H9 (cell line): ENCODE measurements around the gene ITGB2. TPM values are rescaled to one million over a fixed set of nuclear protein-coding genes. Genes with fewer than 3 reads are reported as not detected.

Experiments
- DNase-seq: peaks from one replicate; pipeline ENCODE4 v3.0.0-alpha.2; 2017
- H2AFZ ChIP-seq: one replicate; pipeline ENCODE4 v1.6.1; 2013; ENCODE audit warnings: mild to moderate bottlenecking, low read length, control low read depth, moderate library complexity
- H2AK5ac ChIP-seq: 2 replicates; pipeline ENCODE4 v1.6.1; 2013; ENCODE audit warnings: low read length, control low read depth, mixed read lengths; ENCODE audit not compliant: insufficient read length
- H2BK120ac ChIP-seq: one replicate; pipeline ENCODE4 v1.6.1; 2013; ENCODE audit warnings: low read depth, mild to moderate bottlenecking, low read length, control low read depth, inconsistent platforms; ENCODE audit not compliant: poor library complexity, severe bottlenecking
- H2BK12ac ChIP-seq: 2 replicates; pipeline ENCODE4 v1.6.1; 2013; ENCODE audit warnings: low read length, control low read depth, mixed read lengths, low read depth; ENCODE audit not compliant: insufficient read length
- H2BK15ac ChIP-seq: 2 replicates; pipeline ENCODE4 v1.6.1; 2013; ENCODE audit warnings: low read depth, low read length, control low read depth
- H2BK20ac ChIP-seq: one replicate; pipeline ENCODE4 v1.6.1; 2013; ENCODE audit warnings: low read depth, mild to moderate bottlenecking, low read length, control low read depth, inconsistent platforms; ENCODE audit not compliant: poor library complexity, severe bottlenecking
- H2BK5ac ChIP-seq: 2 replicates; pipeline ENCODE4 v1.6.1; 2013; ENCODE audit warnings: low read length, control low read depth, mixed read lengths; ENCODE audit not compliant: insufficient read length
- H3K14ac ChIP-seq: 2 replicates; pipeline ENCODE4 v1.6.1; 2013; ENCODE audit warnings: low read length, control low read depth; ENCODE audit not compliant: insufficient read depth
- H3K18ac ChIP-seq: 2 replicates; pipeline ENCODE4 v1.6.1; 2013; ENCODE audit warnings: low read depth, mild to moderate bottlenecking, mixed read lengths, low read length, control low read depth; ENCODE audit not compliant: insufficient read length
- H3K23ac ChIP-seq: 2 replicates; pipeline ENCODE4 v1.6.1; 2013; ENCODE audit warnings: low read length, control low read depth, mixed read lengths, low read depth; ENCODE audit not compliant: insufficient read length
- H3K23me2 ChIP-seq: 2 replicates; pipeline ENCODE4 v1.6.1; 2013; ENCODE audit warnings: low read depth, mild to moderate bottlenecking, mixed read lengths, low read length, control low read depth; ENCODE audit not compliant: insufficient read length, poor library complexity, severe bottlenecking
- H3K27ac ChIP-seq: 2 replicates; pipeline ENCODE4 v1.5.1; 2013; ENCODE audit warnings: low read length, control low read depth, mixed read lengths, low read depth; ENCODE audit not compliant: insufficient read length
- H3K27me3 ChIP-seq: 2 replicates; pipeline ENCODE4 v1.6.1; 2013; ENCODE audit warnings: low read length, control low read depth, inconsistent platforms; ENCODE audit not compliant: insufficient read depth
- H3K4ac ChIP-seq: 2 replicates; pipeline ENCODE4 v1.6.1; 2013; ENCODE audit warnings: low read depth, mild to moderate bottlenecking, control low read depth, inconsistent platforms, low read length, moderate library complexity
- H3K4me1 ChIP-seq: 2 replicates; pipeline ENCODE4 v1.6.1; 2013; ENCODE audit warnings: low read length, control low read depth, inconsistent platforms; ENCODE audit not compliant: insufficient read depth
- H3K4me2 ChIP-seq: 2 replicates; pipeline ENCODE4 v1.6.1; 2013; ENCODE audit warnings: low read length, control low read depth, mixed read lengths; ENCODE audit not compliant: insufficient read length, insufficient read depth
- H3K56ac ChIP-seq: 2 replicates; pipeline ENCODE4 v1.6.1; 2013; ENCODE audit warnings: low read depth, mild to moderate bottlenecking, mixed read lengths, low read length, control low read depth; ENCODE audit not compliant: insufficient read length
- H3K79me1 ChIP-seq: 2 replicates; pipeline ENCODE4 v1.6.1; 2013; ENCODE audit warnings: low read depth, mild to moderate bottlenecking, moderate library complexity, low read length, control low read depth, inconsistent platforms; ENCODE audit not compliant: insufficient read depth, poor library complexity, severe bottlenecking
- H3K79me2 ChIP-seq: 2 replicates; pipeline ENCODE4 v1.6.1; 2013; ENCODE audit warnings: low read length, control low read depth, inconsistent platforms; ENCODE audit not compliant: insufficient read depth
- H3K9ac ChIP-seq: 2 replicates; pipeline ENCODE4 v1.6.1; 2013; ENCODE audit warnings: low read length, control low read depth, mixed read lengths; ENCODE audit not compliant: insufficient read length; ENCODE audit errors: extremely low read depth
- H3K9me3 ChIP-seq: one replicate; pipeline ENCODE4 v1.6.1; 2013; ENCODE audit warnings: low read depth, low read length, inconsistent platforms; ENCODE audit not compliant: control insufficient read depth
- H3T11ph ChIP-seq: one replicate; pipeline ENCODE4 v1.6.1; 2013; ENCODE audit warnings: mild to moderate bottlenecking, low read length, control low read depth, inconsistent platforms
- H4K20me1 ChIP-seq: one replicate; pipeline ENCODE4 v1.6.1; 2013; ENCODE audit not compliant: control insufficient read depth, insufficient read length, insufficient read depth
- H4K5ac ChIP-seq: 2 replicates; pipeline ENCODE4 v1.6.1; 2013; ENCODE audit warnings: low read depth, mild to moderate bottlenecking, mixed read lengths, low read length, control low read depth; ENCODE audit not compliant: insufficient read length
- H4K8ac ChIP-seq: replicated peaks from 2 replicates; pipeline ENCODE4 v1.6.1; 2013; ENCODE audit warnings: low read length, control low read depth, mixed read lengths, low read depth; ENCODE audit not compliant: insufficient read length
- H4K91ac ChIP-seq: 2 replicates; pipeline ENCODE4 v1.6.1; 2013; ENCODE audit warnings: low read depth, mild to moderate bottlenecking, moderate library complexity, mixed read lengths, low read length, control low read depth; ENCODE audit not compliant: insufficient read length
- H3K27ac Mint-ChIP-seq, 3 experiments: 2 replicates in 2 of 3; 3 replicates in 1 of 3; pipeline ENCODE4 v1.8.0; 2020 to 2021; ENCODE audit warnings: mixed read lengths in 3 of 3, mild to moderate bottlenecking in 1 of 3, moderate library complexity in 1 of 3
- H3K27me3 Mint-ChIP-seq: 2 replicates; pipeline ENCODE4 v1.8.0; 2021; ENCODE audit warnings: low read depth, mild to moderate bottlenecking, moderate library complexity, mixed read lengths
- H3K36me3 Mint-ChIP-seq, 3 experiments: 2 replicates in 2 of 3; 3 replicates in 1 of 3; pipeline ENCODE4 v1.8.0; 2020 to 2021; ENCODE audit warnings: low read depth in 3 of 3, mixed read lengths in 3 of 3; ENCODE audit not compliant: insufficient read depth in 1 of 3
- H3K4me1 Mint-ChIP-seq, 2 experiments: 2 replicates each; pipeline ENCODE4 v1.8.0; 2020; ENCODE audit warnings: mixed read lengths in 2 of 2
- H3K4me3 Mint-ChIP-seq, 2 experiments: 2 replicates in 1 of 2; 3 replicates in 1 of 2; pipeline ENCODE4 v1.8.0; 2020 to 2021; ENCODE audit warnings: mild to moderate bottlenecking in 2 of 2, mixed read lengths in 2 of 2, moderate library complexity in 1 of 2
- H3K9me3 Mint-ChIP-seq, 2 experiments: 2 replicates in 1 of 2; 3 replicates in 1 of 2; pipeline ENCODE4 v1.8.0; 2020; ENCODE audit warnings: mild to moderate bottlenecking in 2 of 2, mixed read lengths in 2 of 2, moderate library complexity in 1 of 2
- WGBS: extraction: QIAGEN DNeasy Blood & Tissue Kit; methylation state at CpG from one replicate; pipeline ENCODE4 v1.1.7; 2013; ENCODE audit warnings: missing lambda C conversion rate, low lambda C conversion rate, mixed read lengths; ENCODE audit not compliant: insufficient read length; ENCODE audit errors: extremely low coverage; 5-methylcytosine and 5-hydroxymethylcytosine counted together
- total RNA-seq: library from RNA; stranded (reverse); gene quantifications from 2 replicates; pipeline ENCODE4 v1.2.1, GENCODE V29; 2021
- TF ChIP-seq, protein P1 (sequence below): fragments of 200-600 bp; sonication (generic); conservative IDR thresholded peaks from 3 replicates; pipeline ENCODE4 v1.8.0; 2021; ENCODE audit warnings: antibody characterized with exemption, mild to moderate bottlenecking

The ITGB2 gene
- total RNA-seq, 1 experiment from 2014 or later, result 1.1 TPM

DNA sequence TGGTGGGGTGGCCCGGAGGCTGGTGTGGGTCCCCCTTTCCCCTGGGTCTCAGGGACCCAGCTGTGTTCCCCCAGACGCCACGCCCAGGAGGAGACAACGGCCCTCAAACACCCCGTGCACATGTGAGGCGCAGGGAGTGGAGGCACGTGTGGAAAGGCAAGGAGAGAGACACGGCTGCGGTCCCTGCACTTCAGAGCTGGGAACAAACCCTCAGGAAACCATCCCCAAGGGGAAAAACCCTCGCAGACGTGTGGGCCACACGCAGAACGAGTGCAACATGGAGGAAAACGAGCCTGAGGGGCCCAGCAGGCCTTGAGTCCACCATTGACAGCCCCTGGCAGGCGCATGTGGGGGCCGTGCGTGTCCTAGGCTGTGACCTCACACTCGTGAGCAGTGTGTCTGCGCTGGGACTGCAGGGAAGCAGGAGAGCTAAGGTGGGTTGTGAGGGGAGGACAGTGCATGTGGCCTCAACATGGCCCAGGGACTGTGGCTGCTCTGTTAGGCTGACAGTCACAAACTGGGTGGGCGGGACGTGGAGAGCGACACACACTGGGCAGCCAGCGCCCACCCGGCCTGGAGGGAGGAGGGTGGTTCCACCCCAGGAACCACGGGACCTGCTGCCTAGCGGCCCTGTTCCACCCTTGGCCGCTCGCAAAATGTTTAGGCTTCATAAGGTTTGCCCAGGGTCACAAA lies 20.0 kb downstream of the ITGB2 start:
- TF ChIP-seq, protein P1, sequence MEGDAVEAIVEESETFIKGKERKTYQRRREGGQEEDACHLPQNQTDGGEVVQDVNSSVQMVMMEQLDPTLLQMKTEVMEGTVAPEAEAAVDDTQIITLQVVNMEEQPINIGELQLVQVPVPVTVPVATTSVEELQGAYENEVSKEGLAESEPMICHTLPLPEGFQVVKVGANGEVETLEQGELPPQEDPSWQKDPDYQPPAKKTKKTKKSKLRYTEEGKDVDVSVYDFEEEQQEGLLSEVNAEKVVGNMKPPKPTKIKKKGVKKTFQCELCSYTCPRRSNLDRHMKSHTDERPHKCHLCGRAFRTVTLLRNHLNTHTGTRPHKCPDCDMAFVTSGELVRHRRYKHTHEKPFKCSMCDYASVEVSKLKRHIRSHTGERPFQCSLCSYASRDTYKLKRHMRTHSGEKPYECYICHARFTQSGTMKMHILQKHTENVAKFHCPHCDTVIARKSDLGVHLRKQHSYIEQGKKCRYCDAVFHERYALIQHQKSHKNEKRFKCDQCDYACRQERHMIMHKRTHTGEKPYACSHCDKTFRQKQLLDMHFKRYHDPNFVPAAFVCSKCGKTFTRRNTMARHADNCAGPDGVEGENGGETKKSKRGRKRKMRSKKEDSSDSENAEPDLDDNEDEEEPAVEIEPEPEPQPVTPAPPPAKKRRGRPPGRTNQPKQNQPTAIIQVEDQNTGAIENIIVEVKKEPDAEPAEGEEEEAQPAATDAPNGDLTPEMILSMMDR, result no peak
- no peak overlapping the region for H3K27ac Mint-ChIP-seq
- no peak overlapping the region for H2BK12ac ChIP-seq
- no peak overlapping the region for H2AK5ac ChIP-seq
- H4K8ac ChIP-seq, result no peak overlapping the region
- no peaks in the 10 kb centered on the region for H3K9me3 ChIP-seq
- no peak overlapping the region for H3K9ac ChIP-seq
- H4K91ac ChIP-seq, result no peak overlapping the region
- no peaks in the 10 kb centered on the region; the same call in 1 of the 2 replicates for H3K4me1 ChIP-seq
- no peak overlapping the region for H3K18ac ChIP-seq
- H3K79me1 ChIP-seq, result no peaks in the 10 kb centered on the region
- H3K27ac ChIP-seq, result no peak overlapping the region
- peaks cover 6% of the 10 kb centered on the region for H4K20me1 ChIP-seq
- no peak overlapping the region for H3K4me3 Mint-ChIP-seq
- H3K27me3 Mint-ChIP-seq, result peaks cover 3% of the 10 kb centered on the region
- no CpG with 5 or more reads among the region's 28 CpGs for WGBS
- no peak overlapping the region for H4K5ac ChIP-seq
- H2BK120ac ChIP-seq, result no peak overlapping the region
- no peak overlapping the region for H3T11ph ChIP-seq
- no peak overlapping the region for H3K4me2 ChIP-seq
- H3K27me3 ChIP-seq, result no peaks in the 10 kb centered on the region
- peaks cover 10 to 13% of the 10 kb centered on the region in 2 experiments for H3K4me1 Mint-ChIP-seq
- H3K14ac ChIP-seq, result no peak overlapping the region
- H3K9me3 Mint-ChIP-seq, result no peaks in the 10 kb centered on the region; a peak in 3 of 5 replicates
- no peak overlapping the region for H2AFZ ChIP-seq
- no peaks in the 10 kb centered on the region for H3K23me2 ChIP-seq
- H3K36me3 Mint-ChIP-seq, result no peaks in the 10 kb centered on the region
- DNase-seq, result no peak
- no peak overlapping the region for H2BK20ac ChIP-seq
- no peak overlapping the region for H3K23ac ChIP-seq
- H3K56ac ChIP-seq, result no peak overlapping the region
- no peaks in the 10 kb centered on the region for H3K79me2 ChIP-seq
- H2BK15ac ChIP-seq, result no peak overlapping the region
- H2BK5ac ChIP-seq, result no peak overlapping the region
- H3K4ac ChIP-seq, result no peak overlapping the region
